ENCODE measurements around the gene NOL9. TPM values are rescaled to one million over a fixed set of nuclear protein-coding genes. Genes with fewer than 3 reads are reported as not detected.

The NOL9 gene
- total and polyA plus RNA-seq, 2 donors (not counting 3 experiments of a cell fraction or from before 2014, with no cell fraction given) = 14.1 to 42.9 TPM

- intact Hi-C loops (cut with micrococcal nuclease) (loop anchor here (1.0 kb wide), 7 partner anchors 9 to 91 kb away; partner anchors contain the start of gene ZBTB48), dilution Hi-C loops (cut with MboI; ENCODE audit: extremely low pct_ligation_motif_present, low sequenced_read_pairs) (no loop called here)
- peak within 1 kb of the TSS; percentile 61 to 100 (median 100) for H3K4me3 ChIP-seq (replicated peaks in 1 of 3; ENCODE audit: insufficient read depth in 1 of 3, low read depth in 1 of 3, low read length in 3 of 3)
- H3K79me2 ChIP-seq (ENCODE audit: control insufficient read depth, insufficient read depth, low read length) = peaks cover 25% of the 10 kb centered on the region
- H3K4me1 ChIP-seq (ENCODE audit: control insufficient read depth, extremely low read depth, insufficient read depth, low read length) = peaks cover 9% of the 10 kb centered on the region
- ChIA-PET POLR2A (no interaction called here), CTCF (interaction anchor here (0.6 to 3.1 kb wide), 18 partner anchors 13 to 132 kb away, joined by 3 to 15 read pairs (median 3); partner anchors contain the start of gene ZBTB48)
- no peak for DNase-seq (ENCODE audit: low read depth, low spot score)
- no peaks in the 10 kb centered on the region for H3K9me1 ChIP-seq (replicated peaks; ENCODE audit: control insufficient read depth, extremely low read depth, insufficient read depth, low read length)
- no peak for FAIRE-seq
- H3K27ac ChIP-seq (ENCODE audit: insufficient read depth, low read depth, low read length) = peak within 1 kb of the TSS; percentile 68
- H3K9ac ChIP-seq (replicated peaks; ENCODE audit: extremely low read depth, insufficient read depth, low read length) = peak within 1 kb of the TSS; percentile 98
- H3K4me2 ChIP-seq (ENCODE audit: insufficient read depth, low read length) = peak within 1 kb of the TSS; percentile 86
- no peaks in the 10 kb centered on the region for H3K9me3 ChIP-seq (replicated peaks; ENCODE audit: control insufficient read depth, insufficient read depth, low read length)
- no peaks in the 10 kb centered on the region for H3K27me3 ChIP-seq (ENCODE audit: control insufficient read depth in 2 of 2, insufficient read depth in 2 of 2, low read length in 2 of 2)
- no TSS peak for BruUV-seq (replicated peaks)
- H4K20me1 ChIP-seq (replicated peaks; ENCODE audit: control insufficient read depth, extremely low read depth, insufficient read depth, low read length) = no peaks in the 10 kb centered on the region
- no peak for TF ChIP-seq JUN (IDR thresholded peaks at IDR 0.05; ENCODE audit: borderline replicate concordance, insufficient read depth, insufficient read length, low read depth)
- H3K36me3 ChIP-seq (ENCODE audit: control insufficient read depth in 2 of 2, extremely low read depth in 1 of 2, insufficient read depth in 2 of 2, low read length in 2 of 2) = no peaks in the 10 kb centered on the region
- H2AFZ ChIP-seq (ENCODE audit: low read depth, low read length) = peak within 1 kb of the TSS; percentile 89
These were observed 830 bp upstream of the NOL9 start, which contains the start of gene TAS1R1 for GRCh38 chr1:6554907-6555778. TAS1R1 (plus strand) TSS chr1:6555307; CDS start chr1:6555374, 67 bp downstream.

- H3K9ac ChIP-seq (replicated peaks; ENCODE audit: extremely low read depth, insufficient read depth, low read length) = no peak overlapping the region
- POLR2A ChIA-PET = interaction anchor here (0.7 kb wide), 2 partner anchors 42 to 139 kb away, joined by 4 to 5 read pairs; no protein-coding TSS in a partner anchor
These were observed 7.0 kb downstream of the NOL9 start for GRCh38 chr1:6547301-6547700.

More at GRCh38 chr1:6547301-6547700, 7.0 kb downstream of the NOL9 start:
- Histone ChIP-seq H3K4me2 (ENCODE audit: insufficient read depth, low read length) (no peak overlapping the region), H3K4me3 (replicated peaks in 1 of 3; ENCODE audit: insufficient read depth in 1 of 3, low read depth in 1 of 3, low read length in 3 of 3) (no peak overlapping the region), H3K36me3 (ENCODE audit: control insufficient read depth in 2 of 2, extremely low read depth in 1 of 2, insufficient read depth in 2 of 2, low read length in 2 of 2) (peaks cover 0 to 15% of the 10 kb centered on the region in 2 experiments), H3K27ac (ENCODE audit: insufficient read depth, low read depth, low read length) (no peak overlapping the region), H3K4me1 (ENCODE audit: control insufficient read depth, extremely low read depth, insufficient read depth, low read length) (peaks cover 35% of the 10 kb centered on the region), H3K9me3 (replicated peaks; ENCODE audit: control insufficient read depth, insufficient read depth, low read length) (no peaks in the 10 kb centered on the region), H3K27me3 (ENCODE audit: control insufficient read depth in 2 of 2, insufficient read depth in 2 of 2, low read length in 2 of 2) (no peaks in the 10 kb centered on the region), H3K79me2 (ENCODE audit: control insufficient read depth, insufficient read depth, low read length) (peaks cover 11% of the 10 kb centered on the region), H2AFZ (ENCODE audit: low read depth, low read length) (no peak overlapping the region), H4K20me1 (replicated peaks; ENCODE audit: control insufficient read depth, extremely low read depth, insufficient read depth, low read length) (no peaks in the 10 kb centered on the region), H3K9me1 (replicated peaks; ENCODE audit: control insufficient read depth, extremely low read depth, insufficient read depth, low read length) (no peaks in the 10 kb centered on the region)
- intact Hi-C loops (cut with micrococcal nuclease) (loop anchor here (1.0 kb wide), 1 partner anchor 61 kb away; no protein-coding TSS in a partner anchor), dilution Hi-C loops (cut with MboI; ENCODE audit: extremely low pct_ligation_motif_present, low sequenced_read_pairs) (no loop called here)
- TF ChIP-seq FOS (IDR thresholded peaks at IDR 0.05; ENCODE audit: borderline replicate concordance, insufficient read depth, low read length) (no peak), CTCF (IDR thresholded peaks at IDR 0.05; ENCODE audit: extremely low read depth in 1 of 2, insufficient read depth in 1 of 2, low read depth in 1 of 2, low read length in 2 of 2) (peak; percentile 15 to 20), GATA2 (IDR thresholded peaks at IDR 0.05; ENCODE audit: insufficient read depth, insufficient read length, low read depth, low read length) (no peak), POLR2AphosphoS5 (IDR thresholded peaks at IDR 0.05; ENCODE audit: insufficient read depth, low read depth, low read length) (no peak)
- DNase-seq (ENCODE audit: low read depth, low spot score) = peak; percentile 60
- FAIRE-seq = peak; percentile 46
- CTCF ChIA-PET = interaction anchor here (0.7 to 1.7 kb wide), 8 partner anchors 10 to 301 kb away, joined by 3 to 9 read pairs (median 4); no protein-coding TSS in a partner anchor
- BruUV-seq (replicated peaks) = no TSS peak

All from endothelial cell of umbilical vein (primary cell).